Activated CD4-positive, alpha-beta T cell treated with anti-CD3 and anti-CD28 coated beads, Interleukin-2, amount 50 U/mL, for 24 hours (primary cell): ENCODE data around the gene ARHGAP6.

Source experiments
- DNase-seq, 2 donors: peaks; one replicate each; pipeline ENCODE4 v3.0.0-alpha.2; 2020; ENCODE audit warnings: low read depth in 1 of 2, low spot score in 1 of 2

The ARHGAP6 gene

DNA sequence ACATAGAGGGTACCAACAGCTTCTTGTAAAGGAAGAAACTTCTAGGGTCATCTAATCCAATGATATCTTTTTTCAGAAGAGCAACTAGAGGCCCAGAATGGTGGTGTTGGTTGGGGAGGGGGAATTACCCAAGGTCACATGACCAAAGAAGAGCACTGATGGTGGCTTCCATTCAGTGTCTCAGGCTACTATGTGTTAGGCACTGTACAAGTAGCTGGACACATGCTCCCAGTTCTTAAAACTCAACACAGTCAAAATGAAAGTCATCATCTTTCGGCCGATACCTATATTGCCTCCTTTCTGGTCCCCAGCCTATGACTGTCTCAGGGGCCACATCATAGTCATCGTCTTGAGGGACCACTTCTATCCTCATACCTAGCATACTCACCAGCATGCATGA is 88.1 kb downstream of the ARHGAP6 start:
- DNase-seq = no peak

DNA sequence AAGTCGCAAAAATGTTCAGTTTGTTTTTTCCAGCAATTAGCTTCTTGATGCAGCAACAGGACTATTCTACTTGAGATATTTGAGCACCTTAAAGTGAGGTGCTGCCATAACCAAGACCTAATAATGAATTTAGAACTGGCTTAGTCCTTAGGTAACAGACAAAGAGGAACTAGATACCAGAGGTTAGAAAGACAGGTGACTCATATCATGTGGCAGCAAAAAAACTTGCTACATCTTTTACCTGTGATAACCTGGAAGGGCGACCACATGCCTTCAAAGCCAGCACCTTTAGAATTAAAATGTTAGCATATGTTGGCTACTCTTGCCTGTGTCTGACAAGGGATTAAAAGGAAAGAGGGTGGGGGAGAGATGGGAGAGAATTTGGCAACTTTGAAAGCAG is 90.4 kb downstream of the ARHGAP6 start:
- no peak for DNase-seq

DNA sequence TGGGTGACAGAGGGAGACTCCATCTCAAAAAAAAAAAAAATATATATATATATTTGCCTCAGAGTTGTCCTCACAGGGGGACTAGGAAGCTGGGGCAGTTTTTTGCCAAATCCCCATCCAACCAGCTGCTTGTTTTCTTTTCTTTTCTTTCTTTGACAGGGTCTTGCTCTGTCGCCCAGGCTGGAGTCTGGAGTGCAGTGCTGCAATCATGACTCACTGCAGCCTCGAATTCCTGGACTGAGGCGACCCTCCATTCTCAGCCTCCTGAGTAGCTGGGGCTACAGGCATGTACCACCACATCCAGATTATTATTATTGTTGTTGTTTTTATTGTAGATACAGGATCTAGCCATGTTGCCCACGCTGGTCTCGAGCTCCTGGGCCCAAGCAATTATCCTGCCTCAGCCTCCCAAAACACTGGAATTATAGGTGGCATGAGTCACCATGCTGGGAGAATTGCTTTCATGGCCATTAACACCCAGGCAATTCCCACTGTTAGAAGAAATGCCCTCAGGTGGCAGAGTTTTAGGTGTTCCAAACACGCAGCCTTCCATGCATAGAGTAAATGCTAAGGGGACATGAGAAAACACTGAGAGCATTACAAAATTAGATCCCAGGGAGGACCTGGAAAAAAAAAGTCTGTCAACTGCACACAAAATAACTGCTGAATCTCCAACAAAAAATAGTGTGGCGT is 98.0 kb downstream of the ARHGAP6 start:
- no peak for DNase-seq

DNA sequence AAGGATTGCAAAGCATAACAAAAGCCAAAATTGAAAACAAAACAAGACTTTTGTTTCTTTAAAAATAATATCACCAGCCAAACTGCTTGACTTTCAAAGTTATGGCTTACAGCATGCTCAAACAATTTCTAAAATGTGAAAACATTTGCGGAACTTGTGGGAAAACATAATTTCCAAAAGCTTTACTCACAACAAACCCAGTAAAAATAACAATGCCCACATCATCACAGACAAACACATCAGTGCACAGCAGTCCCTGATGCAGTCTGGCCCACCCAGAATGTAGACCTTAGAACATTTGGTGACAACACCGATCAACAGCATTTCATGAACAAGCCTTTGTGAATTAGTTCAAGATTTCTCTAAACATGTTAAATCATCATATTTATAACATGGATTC is 98.9 kb downstream of the ARHGAP6 start:
- DNase-seq = no peak

DNA sequence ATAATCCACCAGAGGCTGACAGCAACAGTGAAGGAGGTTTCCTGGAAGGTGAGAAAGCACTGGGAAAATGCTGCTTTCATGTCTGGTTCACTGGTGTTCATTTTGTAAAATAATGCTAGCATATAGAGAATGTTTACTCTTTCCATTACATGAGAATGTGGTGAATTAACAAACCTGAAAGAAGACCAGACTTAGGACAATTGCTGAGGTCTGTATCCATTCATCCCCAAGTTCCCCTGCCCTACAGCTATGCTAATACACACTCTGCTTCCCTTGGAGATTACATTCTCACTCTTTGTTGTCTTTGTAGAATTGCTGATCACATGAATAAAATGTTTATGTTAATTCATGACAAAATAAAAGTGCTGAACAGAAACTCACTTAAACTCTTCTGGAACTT is 99.5 kb downstream of the ARHGAP6 start:
- no peak for DNase-seq

DNA sequence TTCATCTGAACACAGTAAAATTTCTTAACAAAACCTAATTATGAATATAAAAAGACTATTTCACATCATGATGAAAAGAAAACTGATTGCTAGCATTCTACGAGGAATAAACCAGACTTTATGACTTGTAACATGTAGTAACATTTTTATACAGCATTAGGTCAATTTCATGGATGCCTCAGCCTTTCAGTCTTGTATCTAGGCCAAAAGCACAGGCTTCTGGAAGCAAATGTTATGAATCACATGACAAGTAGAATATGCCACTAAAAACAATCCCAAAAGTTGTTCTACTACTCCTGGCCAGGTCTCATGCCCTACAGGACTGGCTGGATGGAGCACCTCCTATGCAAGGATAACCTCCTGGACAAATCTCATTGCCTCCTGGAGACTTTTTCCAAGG is 101.2 kb downstream of the ARHGAP6 start:
- DNase-seq = no peak

DNA sequence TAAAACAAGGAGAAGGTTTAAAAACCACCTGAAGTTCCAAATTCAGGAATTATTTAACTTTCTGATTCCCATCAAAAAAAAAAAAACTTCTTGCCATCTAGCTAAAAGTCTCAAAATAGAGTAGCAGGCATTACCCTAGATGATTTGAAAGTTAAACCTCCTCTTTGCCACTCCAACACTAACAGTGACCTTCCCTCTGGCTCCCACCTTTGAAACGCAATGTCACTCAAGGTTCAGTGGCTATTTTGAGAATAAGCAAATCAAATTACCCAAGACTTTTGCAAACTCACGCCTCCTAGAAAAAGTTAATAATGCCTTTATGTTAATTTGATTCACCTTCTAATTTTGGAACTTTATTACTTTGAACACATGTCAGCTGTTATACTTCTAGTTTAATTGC is 103.2 kb downstream of the ARHGAP6 start:
- DNase-seq = no peak

DNA sequence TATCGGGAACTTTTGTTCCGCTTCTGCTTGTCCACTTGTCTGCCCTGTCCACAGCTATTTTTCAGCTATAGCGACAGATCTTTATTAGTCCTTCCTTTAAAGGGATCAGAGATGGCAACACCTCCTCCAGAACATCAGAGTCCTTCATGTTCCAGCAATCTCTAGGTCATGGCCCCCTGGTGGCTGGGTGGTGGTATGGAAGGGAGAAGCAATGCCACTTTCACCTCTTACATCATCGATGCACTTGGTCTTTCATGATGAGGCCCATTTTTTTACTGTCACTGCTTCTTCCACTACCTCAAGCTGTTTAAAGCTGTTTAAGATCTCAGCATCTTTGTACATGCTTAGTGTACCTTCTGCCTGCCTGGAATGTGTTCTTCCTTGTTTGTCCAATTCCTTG is 106.7 kb downstream of the ARHGAP6 start:
- DNase-seq = peak; percentile 0 to 12

DNA sequence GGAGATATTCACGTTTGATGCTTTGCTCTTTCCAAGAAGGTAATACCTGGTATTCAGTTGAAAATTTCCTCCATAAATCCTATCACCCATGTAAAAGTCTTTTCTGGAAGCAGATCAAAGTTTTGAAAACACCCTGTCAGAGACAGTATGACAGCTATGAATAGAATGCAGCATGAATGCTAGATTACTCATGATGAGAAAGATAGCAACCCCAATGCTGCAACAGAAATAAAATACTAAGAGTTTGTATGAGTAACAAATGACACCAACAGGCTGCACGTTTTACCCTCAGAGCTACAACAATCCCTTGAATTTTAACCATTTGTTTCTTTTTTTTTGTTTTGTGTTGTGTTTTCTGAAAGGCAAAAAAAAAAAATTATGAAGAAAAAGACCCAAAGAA is 108.6 kb downstream of the ARHGAP6 start:
- no peak for DNase-seq

DNA sequence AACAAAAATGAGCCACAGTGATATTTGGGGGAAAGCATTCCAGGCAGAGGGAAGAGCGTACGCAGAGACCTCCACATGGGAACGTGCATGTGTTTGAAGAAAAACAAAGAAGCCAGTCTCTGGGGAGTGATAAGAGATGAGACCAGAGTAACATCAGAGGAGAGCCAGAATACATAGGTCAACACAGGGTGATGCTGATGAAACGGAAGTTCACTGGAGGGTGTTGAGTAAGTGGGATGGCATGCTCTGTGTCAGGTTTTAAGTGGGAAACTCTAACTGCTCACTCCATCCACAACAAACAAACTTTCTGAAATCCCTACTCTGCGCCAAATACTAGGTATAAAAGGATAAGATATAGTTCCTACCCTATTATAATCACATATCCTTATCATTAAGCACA is 110.0 kb downstream of the ARHGAP6 start:
- DNase-seq = no peak

DNA sequence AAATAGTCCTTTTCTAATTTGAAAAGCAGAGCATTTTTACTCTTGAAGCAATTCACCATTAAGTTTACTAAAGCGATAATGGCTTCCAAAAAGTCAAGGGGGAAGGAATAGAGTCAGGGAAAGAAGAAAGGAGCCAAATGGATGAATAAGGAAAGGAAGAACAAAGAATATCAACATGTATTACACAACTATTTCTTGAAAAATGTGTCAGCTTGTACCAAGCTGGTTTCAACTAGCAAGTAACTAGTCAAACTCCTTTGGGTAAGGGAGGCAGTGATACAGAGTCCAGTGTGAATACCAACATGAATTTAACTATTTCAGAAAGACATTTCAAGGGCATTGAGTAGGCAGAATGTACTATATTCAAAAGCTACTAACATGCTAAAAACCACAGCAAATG is 112.1 kb downstream of the ARHGAP6 start:
- no peak for DNase-seq

DNA sequence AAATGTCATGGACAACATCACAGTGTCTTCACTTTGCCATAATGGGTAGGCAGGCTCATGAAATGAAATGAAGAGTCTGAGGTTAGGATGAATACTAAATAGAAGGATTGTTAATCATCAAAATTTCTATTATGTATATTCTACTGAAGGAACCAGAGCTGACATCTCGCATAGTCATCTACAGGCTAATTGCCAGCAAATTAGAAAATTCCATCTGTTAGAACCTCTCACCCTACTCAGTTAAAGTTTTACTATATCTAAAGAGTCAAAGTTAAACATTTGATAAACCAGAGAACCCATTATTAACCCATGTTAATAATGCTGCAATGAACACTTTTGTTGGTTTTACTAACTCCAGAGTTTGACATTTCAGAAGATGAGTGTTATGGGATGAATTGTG is 114.6 kb downstream of the ARHGAP6 start:
- no peak for DNase-seq

DNA sequence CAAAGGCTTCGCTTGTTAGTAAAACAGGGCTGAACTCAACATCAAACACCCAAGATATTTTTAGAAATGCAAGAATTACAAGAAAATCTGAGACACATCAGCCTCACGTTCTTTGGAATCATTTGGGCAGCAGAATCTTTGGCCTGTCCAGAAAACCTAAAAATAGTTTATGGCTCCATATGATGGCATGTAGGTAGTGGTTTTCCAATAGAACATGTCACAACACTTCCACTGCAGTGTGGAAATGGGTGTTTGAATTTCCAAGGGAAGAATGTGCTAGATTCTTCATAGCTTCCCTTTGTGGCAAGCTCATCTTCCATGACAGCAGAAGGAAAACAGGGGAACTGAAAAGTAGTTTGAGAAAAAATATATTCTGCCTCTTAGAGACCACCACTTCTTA is 118.8 kb downstream of the ARHGAP6 start:
- no peak for DNase-seq

DNA sequence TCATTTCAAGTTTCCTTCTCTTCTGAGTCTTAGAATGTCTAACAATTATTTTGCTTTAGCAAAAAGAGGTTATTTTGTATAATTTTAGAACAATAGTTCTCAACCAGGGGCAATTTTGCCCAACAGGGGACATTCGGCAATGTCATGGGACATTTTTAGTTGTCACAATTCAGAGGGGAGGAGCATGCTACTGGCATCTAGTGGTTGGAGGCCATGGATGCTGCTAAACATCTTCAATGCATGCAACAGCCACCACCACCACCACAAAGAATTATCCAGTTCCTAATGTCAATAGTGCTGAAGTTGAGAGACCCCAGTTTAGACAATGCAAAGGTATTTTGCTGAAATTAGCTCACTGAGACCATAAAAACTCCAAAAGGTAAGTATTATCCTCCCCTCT is 122.5 kb downstream of the ARHGAP6 start:
- DNase-seq = no peak

DNA sequence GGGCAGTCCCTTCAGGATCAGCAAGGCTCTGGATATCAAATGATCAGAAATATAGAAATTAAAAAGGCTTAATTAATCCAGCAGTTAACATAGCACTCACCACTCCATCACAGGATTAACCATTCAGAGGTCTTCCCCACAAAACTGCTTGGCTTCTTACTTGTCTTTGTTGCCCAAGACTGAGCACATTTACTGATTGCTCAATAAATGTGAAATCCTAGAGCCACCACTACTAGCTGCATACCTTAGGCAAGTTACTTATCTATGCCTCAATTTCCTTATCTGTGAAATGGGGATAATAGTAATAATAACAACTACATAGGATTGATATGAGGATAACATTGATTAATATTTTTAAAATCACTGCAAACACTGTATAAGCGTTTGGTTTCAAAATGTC is 124.2 kb downstream of the ARHGAP6 start:
- no peak for DNase-seq

DNA sequence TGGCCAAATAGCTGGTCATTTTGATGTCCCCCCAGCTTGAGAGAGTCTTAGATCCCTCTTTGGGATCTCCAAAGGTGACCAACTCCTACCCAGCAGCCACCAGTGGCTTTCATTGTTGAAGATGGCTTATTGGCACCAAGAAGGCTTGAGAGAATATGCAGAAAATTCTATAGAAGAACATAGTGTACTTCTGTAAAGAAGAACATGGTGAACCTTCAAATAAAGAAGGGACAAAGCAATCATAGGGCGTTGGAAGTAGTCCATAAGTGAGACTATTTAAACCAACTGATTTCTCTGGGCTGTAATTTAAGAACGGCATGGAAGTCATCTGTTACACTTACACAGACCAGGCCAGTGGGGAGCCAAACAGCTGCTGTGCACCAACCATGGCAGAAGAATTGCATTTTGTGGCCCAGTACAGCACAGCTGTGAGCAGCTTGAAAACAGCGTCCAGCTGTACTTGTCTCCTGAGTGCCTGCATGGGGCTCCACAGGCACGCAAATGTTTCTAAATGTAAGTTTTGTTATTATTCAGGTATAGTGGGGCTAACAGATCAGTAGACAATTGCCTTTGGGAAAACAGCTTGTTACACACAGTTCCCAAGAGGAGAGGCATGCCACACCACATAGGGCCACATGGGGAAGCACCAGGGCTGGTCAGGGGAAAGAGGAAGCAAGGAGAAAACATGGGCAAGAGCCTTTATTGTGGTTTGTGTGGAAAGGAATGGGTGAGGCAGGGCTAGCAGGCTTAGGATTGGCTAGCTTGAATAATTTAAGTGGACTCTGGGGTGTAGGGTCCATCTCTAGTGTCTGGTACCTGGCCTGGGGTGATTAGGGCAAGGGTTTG is 125.0 kb downstream of the ARHGAP6 start:
- no peak for DNase-seq

DNA sequence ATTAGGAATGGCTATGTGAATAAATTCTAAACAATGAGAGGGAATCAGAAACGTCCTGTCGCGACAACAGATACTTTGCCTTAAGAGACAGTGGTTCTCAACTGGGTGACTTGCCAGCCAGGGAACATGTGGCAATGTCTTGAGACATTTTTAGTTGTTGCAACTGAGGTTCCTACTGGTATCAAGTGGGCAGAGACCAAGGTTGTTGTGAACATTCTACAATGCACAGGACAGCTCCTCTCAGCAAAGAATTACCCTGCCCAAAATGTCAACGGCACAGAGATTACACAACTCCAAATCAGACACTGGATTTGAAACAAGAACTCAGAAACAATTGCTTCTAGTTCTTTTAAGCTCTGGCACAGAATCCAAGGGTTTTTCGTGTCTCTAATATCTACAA is 128.6 kb downstream of the ARHGAP6 start:
- DNase-seq = no peak

DNA sequence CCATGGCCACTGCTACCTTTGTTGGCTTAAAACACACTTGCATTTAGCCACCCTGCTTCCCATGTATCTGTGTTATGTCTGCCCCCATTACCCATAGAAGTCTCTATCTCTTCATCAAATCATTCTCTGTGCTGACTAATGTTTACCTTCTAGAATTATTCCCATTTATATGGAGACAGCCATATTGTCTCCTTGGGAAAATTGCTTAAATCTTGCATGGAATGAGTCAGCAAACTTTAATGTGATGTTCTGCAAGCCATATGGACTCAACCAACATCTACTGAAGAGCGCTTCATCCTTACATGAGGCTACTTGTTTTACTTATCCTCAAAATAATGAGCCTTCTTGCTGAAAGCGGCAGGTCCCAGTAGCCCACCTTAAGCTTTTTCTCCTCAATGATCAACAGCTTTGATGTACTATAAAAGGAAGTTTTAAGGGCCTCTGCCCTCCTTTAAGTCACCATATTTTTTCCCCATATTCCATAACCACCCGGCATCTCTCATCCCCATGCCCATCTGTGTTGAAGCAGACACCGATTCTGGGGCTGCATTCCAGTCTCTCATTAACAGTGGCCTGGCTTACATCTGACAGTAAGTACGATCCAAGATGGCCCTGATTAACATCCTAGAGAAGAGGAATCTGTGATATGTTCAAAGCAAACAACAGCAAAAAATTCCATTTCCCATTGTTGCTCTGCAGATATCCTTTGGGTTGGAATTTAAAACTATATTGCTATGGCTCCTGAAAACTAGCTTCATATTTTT is 130.4 kb downstream of the ARHGAP6 start:
- no peak for DNase-seq

DNA sequence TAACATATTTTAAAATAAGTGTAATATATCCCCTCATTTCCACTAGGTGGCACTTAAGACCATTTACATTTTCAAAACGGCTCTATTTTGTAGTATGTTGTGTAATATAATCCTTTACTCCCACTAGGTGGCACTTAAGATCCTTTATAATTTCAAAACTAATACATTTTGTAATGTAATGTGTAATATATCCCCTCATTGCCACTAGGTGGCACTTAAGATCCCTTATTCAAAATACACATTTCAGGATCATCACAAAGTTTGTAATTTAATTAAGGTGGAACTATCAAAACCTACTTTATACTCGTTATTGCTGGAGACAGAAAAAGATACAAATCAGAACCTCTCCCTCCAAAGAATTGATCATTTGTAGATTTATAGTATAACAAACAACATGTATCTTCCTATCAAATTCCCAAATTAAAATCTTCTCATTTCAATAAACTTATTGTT is 132.5 kb downstream of the ARHGAP6 start:
- no peak for DNase-seq

DNA sequence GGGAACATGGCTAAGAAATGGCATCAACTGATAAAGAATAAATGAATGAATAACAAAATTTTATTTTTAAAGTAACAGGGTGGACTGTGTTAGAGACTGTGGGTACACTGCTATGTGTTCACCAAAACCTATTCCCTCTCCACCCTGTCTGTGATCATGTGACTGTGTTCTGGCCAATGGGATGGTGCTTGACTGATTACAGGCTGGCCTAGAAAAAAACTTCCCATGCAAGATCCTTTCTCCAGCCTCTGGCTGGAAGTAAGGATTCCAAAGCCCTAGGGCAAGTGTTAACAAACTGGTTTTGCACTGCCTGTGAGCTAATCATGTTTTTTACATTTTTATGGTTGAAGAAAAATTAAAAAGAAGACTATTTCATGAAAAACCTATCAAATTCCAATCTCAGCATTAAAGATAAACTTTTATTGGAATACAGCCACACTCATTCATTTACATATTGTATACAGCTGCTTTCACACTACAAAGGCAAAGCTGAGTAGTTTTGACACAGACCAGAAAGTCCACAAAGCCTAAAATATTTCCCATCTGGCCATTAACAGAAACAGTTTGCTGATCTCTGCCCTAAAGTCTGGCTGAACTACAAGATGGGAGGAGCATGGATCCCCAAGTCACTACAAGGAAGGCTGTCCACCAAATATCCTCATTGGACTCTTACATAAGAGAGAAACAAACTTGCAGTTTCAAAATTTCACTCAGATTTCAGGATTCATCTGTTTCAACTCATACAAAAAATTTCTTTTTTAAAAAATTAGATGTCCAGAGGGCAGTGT is 133.2 kb downstream of the ARHGAP6 start:
- DNase-seq = no peak

DNA sequence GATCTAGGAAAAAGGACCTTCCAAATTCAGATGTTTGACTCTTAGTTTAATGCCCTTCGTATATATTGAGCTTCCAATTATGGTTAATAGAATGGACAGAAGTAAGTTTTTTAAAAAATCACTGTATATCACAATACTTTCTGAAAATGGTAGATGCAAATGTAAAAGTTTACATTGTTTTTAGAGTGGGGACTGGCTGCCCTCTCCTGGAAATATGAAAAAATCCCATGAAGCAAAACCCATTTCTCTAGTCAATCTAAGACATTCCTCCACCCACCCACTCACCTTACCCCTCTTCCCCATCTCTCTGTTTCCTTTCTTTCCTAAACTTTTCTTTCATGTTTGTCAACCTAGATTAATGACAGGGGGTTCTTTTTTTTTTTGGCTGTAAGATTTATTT is 134.5 kb downstream of the ARHGAP6 start:
- DNase-seq = no peak
